ENCODE measurements around the gene TMEM170B.
"Not testable (repeated sequence)": the region's sequence is repeated elsewhere in the genome, so short reads cannot be mapped to it uniquely, and the experiment has no call there.

Gene TMEM170B

GRCh38 chr6:11528996-11529395, 8.6 kb upstream of the TMEM170B start:
- no peak for DNase-seq (ENCODE audit: low read depth)

- no peak for DNase-seq (ENCODE audit: low read depth)
Measured at GRCh38 chr6:11532097-11532496, 5.5 kb upstream of the TMEM170B start.

GRCh38 chr6:11534561-11534960, 3.0 kb upstream of the TMEM170B start:
- DNase-seq (ENCODE audit: low read depth) = no peak

DNA sequence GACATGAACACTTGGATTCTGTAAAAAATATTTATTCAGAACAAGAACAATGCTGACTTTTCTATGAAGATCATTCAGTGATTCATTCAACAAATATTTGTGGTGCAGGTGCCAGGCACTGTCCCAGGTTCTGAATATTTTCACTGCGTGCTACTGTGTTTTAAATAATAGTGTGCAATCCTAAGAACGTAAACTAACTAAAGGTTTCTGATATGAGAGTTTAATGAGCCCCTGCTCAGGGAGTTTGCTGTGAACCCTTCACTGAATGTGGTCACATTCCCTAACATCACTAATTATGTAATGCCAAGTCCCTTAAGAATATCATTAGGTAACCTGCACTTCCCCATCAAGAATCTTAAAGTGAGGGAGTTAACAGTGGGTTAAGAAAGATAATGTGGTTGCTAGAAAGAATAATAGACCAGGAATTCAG, 1.7 kb upstream of the TMEM170B start:
- no peak for DNase-seq (ENCODE audit: low read depth)

DNA sequence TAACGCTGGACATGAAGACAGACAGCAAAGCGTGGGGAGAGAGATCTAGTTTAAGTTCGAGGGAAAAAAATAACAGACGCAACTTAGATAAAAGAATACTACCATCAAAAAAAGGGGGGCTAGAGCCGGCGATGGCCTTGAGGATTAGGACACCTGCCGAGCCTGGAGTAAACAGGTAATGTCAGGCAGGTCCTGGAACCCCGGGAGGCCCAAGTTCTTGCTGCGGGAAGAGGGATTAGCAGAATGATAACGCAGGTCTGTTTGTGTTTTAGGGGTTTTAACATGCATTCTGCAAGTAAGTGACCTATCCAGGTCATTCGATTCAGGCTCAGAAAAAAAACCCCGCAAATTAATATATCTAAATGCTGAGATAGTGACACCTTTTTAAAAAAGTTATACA, 754 bp upstream of the TMEM170B start:
- DNase-seq (ENCODE audit: low read depth) = no peak

DNA sequence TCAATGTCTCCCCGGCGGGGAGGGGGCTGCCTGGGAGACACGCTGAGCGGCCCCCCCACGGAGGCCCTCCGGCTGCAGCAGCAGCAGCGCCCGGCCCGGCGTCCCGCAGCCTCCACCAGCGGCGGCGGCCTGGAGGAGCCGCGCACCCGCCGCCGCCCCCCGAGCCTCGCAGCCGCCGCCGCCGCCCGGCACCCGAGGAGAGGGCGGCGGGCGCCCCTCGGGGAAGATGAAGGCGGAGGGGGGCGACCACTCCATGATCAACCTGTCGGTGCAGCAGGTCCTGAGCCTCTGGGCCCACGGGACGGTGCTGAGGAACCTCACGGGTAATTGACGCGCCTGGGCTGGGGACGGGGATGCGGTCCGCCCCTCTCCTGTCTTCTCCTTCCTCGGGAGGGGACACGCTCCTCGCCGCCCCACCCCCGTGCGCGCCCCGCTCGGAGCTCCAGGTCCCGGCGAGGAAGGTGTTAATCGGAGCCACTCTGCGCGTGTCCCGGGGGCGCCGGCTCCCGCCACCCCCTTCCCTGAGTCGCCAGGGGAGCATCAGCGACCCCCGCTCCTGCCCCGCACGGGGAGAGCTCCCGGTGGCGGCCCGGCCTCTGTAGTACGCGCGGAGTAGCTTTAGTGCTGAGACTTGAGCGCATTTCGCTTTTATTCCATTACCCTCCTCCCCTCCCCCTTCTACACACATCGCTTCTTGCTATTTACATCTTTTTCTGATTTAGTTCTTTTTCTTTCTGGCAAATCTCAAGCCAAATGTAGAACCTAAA, 686 bp downstream of the TMEM170B start:
- no peak for DNase-seq (ENCODE audit: low read depth)

GRCh38 chr6:11538819-11539468, 1.4 kb downstream of the TMEM170B start:
- no peak for DNase-seq (ENCODE audit: low read depth)

DNA sequence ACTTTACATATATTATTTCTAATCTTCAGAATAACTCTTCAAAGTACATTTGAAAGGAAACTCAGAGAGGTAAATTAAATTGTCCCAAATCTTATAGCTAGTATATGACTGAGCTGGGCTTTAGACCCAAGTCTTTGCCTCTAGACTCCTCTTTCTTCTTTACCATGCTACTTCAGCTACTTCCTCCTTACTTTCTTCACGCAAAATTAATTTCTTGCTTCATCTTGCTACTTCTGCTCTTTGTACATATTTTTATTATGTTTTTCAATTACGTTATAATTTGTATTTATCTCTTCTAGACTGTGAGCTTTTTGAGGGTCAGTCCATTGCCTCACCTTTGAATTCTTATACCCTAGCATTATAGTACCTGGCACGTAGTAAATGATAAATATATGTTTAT, 5.3 kb downstream of the TMEM170B start:
- DNase-seq (ENCODE audit: low read depth) = no peak

DNA sequence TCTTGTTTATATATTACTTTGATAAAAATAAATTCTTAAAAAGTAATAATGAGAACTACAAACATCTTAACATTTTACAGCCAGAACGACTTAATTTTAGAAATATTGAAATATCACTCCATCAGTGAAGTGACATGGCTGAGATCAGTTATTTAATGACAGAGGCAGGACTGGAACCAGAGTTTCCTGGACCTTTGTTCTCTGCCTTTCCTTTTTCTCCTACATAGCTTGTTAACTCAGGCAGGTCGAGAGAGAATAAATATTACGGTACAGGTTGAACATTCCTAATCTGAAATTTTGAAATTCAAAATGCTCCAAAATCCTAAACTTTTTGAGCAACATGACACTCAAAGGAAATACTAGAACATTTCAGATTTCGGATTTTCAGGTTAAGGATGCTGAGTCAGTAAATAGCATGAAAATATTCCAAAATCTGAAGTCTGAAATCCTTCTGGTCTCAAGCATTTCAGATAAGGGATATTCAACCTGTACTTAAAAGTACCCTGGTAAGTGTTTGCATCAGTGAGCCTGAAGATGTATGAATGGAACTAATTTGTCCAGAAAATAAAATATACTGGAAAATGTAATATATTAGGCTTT, 6.5 kb downstream of the TMEM170B start:
- DNase-seq (ENCODE audit: low read depth) = no peak

DNA sequence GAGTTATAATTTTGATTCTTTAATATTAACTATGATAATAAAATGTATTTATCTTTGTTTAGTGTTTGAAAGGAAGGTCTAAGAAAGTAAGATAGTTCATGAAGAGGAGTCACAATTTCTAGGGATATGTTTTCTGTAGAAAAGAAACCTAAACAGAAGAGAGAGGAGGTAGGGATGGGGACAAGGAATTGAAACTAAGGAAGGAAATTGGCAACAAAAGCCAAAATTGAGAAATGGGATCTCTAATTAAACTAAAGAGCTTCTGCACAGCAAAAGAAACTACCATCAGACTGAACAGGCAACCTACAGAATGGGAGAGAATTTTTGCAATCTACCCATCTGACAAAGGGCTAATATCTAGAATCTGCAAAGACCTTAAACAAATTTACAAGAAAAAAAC, 10.3 kb downstream of the TMEM170B start:
- not testable (repeated sequence) for DNase-seq (ENCODE audit: low read depth)

DNA sequence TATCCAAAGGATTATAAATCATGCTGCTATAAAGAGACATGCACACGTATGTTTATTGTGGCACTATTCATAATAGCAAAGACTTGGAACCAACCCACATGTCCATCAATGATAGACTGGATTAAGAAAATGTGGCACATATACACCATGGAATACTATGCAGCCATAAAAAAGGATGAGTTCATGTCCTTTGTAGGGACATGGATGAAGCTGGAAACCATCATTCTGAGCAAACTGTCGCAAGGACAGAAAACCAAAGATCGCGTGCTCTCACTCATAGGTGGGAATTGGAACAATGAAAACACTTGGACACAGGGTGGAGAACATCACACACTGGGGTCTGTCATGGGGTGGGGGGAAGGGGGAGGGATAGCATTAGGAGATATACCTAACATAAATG, 11.0 kb downstream of the TMEM170B start:
- not testable (repeated sequence) for DNase-seq (ENCODE audit: low read depth)

DNA sequence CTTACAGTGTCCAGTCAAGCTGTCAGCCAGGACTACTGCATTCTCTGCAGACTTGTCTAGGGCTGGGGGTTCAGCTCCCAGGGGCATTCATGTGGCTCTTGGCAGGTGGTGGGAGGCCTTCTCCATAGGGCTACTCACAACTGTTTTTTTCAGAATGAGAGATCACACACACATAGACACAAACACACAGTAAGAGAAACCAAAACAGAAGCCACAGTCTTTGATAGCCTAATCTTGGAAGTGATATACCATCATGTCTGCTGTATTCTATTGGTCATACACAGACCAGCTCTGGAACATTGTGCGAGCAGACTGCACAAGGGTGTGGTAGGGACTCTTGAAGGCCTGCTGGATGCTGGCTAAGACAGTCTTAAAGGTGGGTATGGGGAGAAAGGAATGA, 13.5 kb downstream of the TMEM170B start:
- no peak for DNase-seq (ENCODE audit: low read depth)

- DNase-seq (ENCODE audit: low read depth) = no peak
Measured at GRCh38 chr6:11552442-11552841, 14.9 kb downstream of the TMEM170B start.

- no peak for DNase-seq (ENCODE audit: low read depth)
Measured at GRCh38 chr6:11553824-11554223, 16.3 kb downstream of the TMEM170B start.

DNA sequence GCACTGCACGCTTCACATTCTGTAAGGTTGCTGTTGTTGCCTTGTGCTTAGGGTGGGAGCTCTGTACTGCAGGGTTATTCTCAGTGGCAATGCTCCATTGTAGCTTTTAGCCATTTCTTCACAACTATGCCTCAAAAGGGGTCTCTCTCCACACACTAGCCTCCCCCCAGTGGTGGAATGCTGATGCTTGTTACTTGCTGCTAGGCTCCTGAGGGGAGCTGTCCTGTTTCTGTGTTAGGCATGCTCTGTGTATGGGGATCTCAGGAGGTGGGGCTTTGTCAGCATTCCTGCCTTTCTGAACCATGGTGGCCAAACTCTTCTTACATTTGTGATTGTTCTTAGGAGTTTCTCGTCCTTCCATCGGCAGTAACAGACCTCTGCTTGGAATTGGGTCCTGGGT, 18.8 kb downstream of the TMEM170B start:
- DNase-seq (ENCODE audit: low read depth) = no peak

DNA sequence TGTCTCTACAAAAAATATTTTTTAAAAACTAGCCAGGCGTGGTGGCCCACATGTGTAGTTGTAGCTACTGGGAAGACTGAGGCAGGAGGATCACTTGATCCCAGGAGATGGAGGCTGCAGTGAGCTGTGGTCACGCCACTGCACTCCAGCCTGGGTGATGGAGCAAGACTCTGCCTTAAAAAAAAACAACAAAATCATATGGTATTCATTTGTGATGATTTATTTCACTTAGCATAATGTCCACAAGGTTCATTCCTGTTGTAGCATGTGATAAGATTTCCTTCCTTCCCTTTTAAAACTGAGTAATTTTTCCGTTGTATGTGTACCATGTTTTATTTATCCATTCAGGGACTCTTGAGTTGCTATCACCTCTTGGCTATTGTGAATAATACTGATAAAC, 26.2 kb downstream of the TMEM170B start:
- no peak for DNase-seq (ENCODE audit: low read depth)

DNA sequence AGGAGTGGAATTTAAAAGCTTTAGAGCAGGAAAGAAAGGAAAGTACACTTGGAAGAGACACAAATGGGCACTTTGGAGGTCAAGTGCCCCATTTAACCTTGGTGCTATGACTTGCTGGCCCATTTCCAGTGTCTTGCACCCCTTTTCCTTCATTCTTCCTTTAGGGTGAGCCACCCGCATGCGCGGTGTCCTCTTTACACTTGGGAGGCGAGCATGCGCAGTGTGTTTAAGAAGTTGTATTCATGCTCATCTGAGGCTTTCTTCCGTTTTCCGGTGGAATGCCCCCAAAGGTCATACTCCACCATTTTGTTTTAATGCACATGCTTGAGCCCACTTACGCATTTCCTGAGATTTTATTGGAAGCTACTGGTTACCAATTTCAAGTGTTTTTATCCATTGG, 29.1 kb downstream of the TMEM170B start:
- DNase-seq (ENCODE audit: low read depth) = no peak

DNA sequence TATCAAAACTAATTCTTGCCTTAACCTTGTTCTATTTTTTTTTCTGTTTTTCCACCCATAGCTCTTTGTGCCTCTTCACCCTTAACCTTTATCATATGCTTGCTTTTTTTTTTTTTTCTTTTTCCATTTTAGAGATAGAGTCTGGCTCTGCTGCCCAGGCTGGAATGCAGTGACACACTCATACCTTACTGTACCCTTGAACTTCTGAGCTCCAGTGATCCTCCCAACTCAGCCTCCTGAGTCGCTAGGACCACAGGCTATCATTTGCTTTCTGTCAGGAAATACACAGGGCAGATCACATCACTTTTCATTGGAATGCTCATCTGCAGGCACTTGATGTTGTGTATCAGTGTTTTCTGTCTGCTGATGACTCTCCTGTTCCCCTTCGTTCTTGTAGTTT, 33.5 kb downstream of the TMEM170B start:
- DNase-seq (ENCODE audit: low read depth) = no peak

GRCh38 chr6:11575408-11576033, 38.0 kb downstream of the TMEM170B start:
- peak; percentile 6 for DNase-seq (ENCODE audit: low read depth)

GRCh38 chr6:11580686-11581405, 43.3 kb downstream of the TMEM170B start:
- DNase-seq (ENCODE audit: low read depth) = no peak

DNA sequence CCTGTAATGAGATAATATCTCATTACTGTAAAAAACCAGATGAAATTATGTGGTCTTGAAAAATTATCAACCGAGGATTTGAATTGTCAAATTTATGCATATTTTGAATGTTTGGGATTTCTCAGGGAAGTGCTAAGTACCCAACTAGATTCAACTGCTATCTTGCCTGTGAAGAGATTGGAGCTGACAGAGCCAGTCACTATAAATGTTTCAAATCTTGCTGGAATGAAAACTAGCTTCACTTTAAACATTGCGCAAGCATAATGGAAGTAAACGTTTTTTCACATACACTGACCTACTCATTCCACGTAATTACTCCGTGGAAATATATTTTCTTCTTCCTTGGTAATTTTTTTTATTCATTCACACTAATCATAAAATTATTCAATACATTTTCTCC, 46.7 kb downstream of the TMEM170B start:
- no peak for DNase-seq (ENCODE audit: low read depth)

- DNase-seq (ENCODE audit: low read depth) = no peak
Measured at GRCh38 chr6:11585426-11586016, 48.0 kb downstream of the TMEM170B start.

Data from activated gamma-delta T cell treated with anti-CD3 and anti-CD28 coated beads, Interleukin-2, amount 50 U/mL, for 16 hours (primary cell).